Measurements from ENCODE around the gene STRIP2.
"Not testable (repeated sequence)": the region's sequence is repeated elsewhere in the genome, so short reads cannot be mapped to it uniquely, and the experiment has no call there.

The STRIP2 gene

DNA sequence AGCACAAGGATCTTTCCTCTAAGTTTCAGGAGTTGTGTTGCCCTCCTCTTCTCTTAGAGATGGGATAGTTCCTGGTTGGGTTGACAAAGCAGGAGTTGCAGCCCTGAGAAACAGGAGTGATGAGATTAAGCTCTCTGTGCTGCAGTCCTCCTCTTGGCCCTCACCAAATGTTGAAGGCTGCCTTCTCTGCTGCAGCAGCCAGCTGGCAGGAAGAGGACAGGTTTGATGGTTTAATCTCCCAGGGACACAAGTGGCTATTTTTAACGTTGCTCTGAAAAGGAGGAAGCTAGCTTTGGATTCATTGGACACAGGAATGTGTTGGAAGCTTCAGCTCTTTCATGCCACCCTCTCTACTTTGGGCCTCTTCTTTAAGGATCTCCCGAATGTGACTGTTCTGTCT lies 9.4 kb downstream of the STRIP2 start:
- TF ChIP-seq, protein P1, sequence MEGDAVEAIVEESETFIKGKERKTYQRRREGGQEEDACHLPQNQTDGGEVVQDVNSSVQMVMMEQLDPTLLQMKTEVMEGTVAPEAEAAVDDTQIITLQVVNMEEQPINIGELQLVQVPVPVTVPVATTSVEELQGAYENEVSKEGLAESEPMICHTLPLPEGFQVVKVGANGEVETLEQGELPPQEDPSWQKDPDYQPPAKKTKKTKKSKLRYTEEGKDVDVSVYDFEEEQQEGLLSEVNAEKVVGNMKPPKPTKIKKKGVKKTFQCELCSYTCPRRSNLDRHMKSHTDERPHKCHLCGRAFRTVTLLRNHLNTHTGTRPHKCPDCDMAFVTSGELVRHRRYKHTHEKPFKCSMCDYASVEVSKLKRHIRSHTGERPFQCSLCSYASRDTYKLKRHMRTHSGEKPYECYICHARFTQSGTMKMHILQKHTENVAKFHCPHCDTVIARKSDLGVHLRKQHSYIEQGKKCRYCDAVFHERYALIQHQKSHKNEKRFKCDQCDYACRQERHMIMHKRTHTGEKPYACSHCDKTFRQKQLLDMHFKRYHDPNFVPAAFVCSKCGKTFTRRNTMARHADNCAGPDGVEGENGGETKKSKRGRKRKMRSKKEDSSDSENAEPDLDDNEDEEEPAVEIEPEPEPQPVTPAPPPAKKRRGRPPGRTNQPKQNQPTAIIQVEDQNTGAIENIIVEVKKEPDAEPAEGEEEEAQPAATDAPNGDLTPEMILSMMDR (IDR thresholded peaks at IDR 0.05; ENCODE audit: low read length, missing control alignments), result no peak
- H3K4me3 ChIP-seq (replicated peaks; ENCODE audit: low read depth, low read length), result no peak overlapping the region

GRCh38 chr7:129444776-129445175 lies 10.5 kb downstream of the STRIP2 start:
- H3K4me3 ChIP-seq (replicated peaks; ENCODE audit: low read depth, low read length); DNase-seq (ENCODE audit: low read depth): not testable (repeated sequence)

More for the DNA sequence above, 9.4 kb downstream of the STRIP2 start:
- no peak for DNase-seq (ENCODE audit: low read depth)

GRCh38 chr7:129446925-129447324 lies 12.7 kb downstream of the STRIP2 start:
- H3K4me3 ChIP-seq (replicated peaks; ENCODE audit: low read depth, low read length); DNase-seq (ENCODE audit: low read depth): not testable (repeated sequence)

DNA sequence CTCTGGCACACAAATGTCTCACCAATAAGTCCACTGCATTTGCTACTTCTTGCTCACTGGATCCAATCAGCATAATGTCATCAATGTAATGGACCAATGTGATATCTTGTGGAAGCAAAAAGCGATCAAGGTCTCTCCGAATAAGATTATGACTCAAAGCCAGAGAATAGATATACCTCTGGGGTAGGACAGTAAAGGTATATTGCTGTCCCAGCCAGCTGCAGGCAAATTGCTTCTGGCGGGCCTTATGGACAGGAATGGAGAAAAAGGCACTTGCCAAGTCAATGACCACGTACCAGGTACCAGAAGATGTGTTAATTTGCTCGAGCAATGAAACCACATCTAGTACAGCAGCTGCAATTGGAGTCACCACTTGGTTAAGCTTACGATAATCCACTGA lies 13.2 kb downstream of the STRIP2 start:
- not testable (repeated sequence) for H3K4me3 ChIP-seq (replicated peaks; ENCODE audit: low read depth, low read length); DNase-seq (ENCODE audit: low read depth)

- not testable (repeated sequence) for DNase-seq (ENCODE audit: low read depth); H3K4me3 ChIP-seq (replicated peaks; ENCODE audit: low read depth, low read length)
Measured at GRCh38 chr7:129448608-129449007, 14.4 kb downstream of the STRIP2 start.

GRCh38 chr7:129450295-129450694 lies 16.1 kb downstream of the STRIP2 start:
- TF ChIP-seq, protein P1 (IDR thresholded peaks at IDR 0.05; ENCODE audit: low read length, missing control alignments), result no peak
- H3K4me3 ChIP-seq (replicated peaks; ENCODE audit: low read depth, low read length), result no peak overlapping the region
- DNase-seq (ENCODE audit: low read depth), result no peak

GRCh38 chr7:129452589-129453231 lies 18.5 kb downstream of the STRIP2 start:
- TF ChIP-seq, protein P1 (IDR thresholded peaks at IDR 0.05; ENCODE audit: low read length, missing control alignments), result no peak
- no peak overlapping the region for H3K4me3 ChIP-seq (replicated peaks; ENCODE audit: low read depth, low read length)
- DNase-seq (ENCODE audit: low read depth), result no peak

GRCh38 chr7:129453510-129454248 lies 19.4 kb downstream of the STRIP2 start:
- H3K4me3 ChIP-seq (replicated peaks; ENCODE audit: low read depth, low read length), result no peak overlapping the region
- no peak for DNase-seq (ENCODE audit: low read depth)
- TF ChIP-seq, protein P1 (IDR thresholded peaks at IDR 0.05; ENCODE audit: low read length, missing control alignments), result no peak

- DNase-seq (ENCODE audit: low read depth), result no peak
- H3K4me3 ChIP-seq (replicated peaks; ENCODE audit: low read depth, low read length), result no peak overlapping the region
- TF ChIP-seq, protein P1 (IDR thresholded peaks at IDR 0.05; ENCODE audit: low read length, missing control alignments), result no peak
Measured at GRCh38 chr7:129454249-129454551, 20.0 kb downstream of the STRIP2 start.
